Kidney glomerular epithelial cell (primary cell): ENCODE results near the gene NSD2.
"Not testable (repeated sequence)": the region's sequence is repeated elsewhere in the genome, so short reads cannot be mapped to it uniquely, and the experiment has no call there.

Source experiments
- DNase-seq: peaks from one replicate; lab custom pipeline; 2025; lab: John Stamatoyannopoulos, UW

Gene NSD2

DNA sequence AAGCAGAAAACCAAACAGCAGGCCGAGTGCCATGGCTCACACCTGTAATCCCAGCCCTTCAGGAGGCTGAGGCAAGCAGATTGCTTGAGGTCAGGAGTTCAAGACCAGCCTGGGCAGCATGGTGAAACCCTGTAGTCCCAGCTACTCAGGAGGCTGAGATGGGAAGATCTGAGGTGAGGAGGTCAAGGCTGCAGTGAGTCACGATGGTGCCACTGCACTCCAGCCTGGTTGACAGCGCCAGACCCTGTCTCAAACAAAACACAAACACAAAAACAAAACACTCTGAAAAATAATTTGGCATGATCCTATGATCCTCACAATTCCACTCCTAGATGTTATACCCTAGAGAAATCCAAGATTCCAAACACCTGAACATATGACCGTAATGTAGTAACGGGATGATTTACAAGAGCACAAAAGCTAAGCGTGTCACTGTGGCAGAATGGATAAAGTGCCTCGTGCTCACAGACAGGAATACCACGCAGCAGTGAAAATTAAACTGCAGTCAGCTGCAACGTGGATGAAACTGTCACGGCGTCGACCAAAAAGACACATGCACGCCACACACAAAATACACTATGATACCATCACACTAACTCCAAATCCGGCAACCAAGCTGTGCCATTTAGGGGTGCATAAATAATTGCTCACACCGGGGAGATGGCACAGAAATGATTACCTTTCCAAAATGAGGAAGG lies 135.9 kb downstream of the NSD2 start:
- no peak for DNase-seq

- peak; percentile 0 for DNase-seq
Observed at GRCh38 chr4:2007804-2008670, 136.8 kb downstream of the NSD2 start.

DNA sequence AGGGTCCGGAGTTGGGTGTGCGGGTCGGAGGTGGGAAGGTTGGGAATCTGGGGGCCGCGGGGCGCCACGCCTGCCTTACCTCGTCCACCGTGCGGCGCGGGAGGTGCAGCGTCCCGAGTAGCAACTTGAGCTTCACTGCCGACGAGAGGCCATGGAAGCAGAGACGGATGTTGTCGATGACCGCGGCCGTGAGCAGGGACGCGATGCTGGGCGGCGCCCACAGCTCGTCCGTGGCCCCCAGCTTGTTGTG lies 137.4 kb downstream of the NSD2 start:
- no peak for DNase-seq

DNA sequence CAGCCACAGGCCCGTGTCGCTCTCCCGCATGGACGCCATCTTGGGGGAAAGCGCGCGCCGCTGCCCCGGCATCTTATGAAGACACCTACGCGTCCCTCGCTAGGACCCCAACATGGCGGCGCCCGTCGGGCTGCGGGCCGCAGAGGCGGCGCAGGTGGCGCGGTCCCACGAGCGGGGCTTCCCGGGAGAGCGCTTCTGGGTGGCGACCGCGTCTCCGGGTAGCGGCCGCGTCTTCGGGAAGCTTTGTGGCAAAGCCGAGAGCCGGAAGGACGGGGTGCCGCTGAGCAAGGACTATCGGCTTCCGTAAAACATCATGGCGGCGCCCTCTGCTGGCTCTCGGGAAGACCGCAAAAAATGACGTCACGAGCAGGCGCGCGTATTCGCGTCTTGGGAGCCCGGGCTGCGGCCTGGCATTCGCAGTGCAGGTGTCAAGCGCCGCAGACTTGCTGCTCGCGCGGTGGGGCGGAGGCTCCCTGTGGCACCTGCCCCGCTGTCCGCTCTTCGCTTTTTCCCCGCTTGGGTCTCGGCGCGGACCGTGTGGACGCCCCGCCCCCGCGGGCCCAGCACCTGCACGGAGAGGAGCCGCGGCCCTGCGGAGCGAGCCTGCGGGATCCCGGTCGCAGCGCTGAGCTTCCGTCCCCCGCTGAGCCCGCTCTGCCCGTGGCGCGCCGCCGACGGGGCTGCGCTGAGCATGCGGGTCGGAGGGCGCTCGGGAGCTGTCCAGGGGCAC lies 137.9 kb downstream of the NSD2 start, which contains the start of gene NELFA:
TSS of gene NELFA (minus strand) at position 54 of the 730 bp plus-strand sequence. CDS start at position 39, 15 bp downstream.
- peak; percentile 89 for DNase-seq

DNA sequence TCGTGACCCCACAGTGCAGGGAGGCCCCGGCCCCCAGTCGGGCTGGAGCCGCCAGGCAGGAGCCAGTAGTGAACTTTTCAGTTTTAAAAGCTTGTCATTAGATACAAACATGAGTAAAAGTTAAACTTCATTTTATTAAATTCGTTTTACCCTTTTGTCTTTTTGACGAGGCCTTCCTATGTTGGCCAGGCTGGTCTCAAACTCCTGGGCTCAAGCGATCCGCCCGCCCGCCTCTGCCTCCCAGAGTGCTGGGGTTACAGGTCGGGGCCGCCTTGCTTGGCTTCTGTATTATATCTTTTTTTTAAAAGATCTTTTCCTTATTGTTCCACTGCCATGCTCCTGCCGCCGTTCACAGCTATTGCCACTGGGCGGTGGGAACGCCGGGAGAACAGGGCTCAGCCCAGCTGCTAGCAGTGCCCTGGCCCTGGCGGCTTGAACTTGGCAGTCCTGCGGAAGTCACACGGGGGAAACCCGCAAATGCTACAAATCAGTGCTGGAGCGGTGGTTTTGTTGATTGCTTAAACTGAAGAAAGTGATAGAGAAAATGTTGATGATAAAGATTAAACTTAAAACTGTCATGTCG lies 138.5 kb downstream of the NSD2 start:
- DNase-seq: peak; percentile 35

GRCh38 chr4:2011583-2011982 lies 140.4 kb downstream of the NSD2 start:
- DNase-seq: no peak

- DNase-seq: no peak
Observed at GRCh38 chr4:2015008-2015407, 143.8 kb downstream of the NSD2 start.

- not testable (repeated sequence) for DNase-seq
Observed at GRCh38 chr4:2021358-2022018, 150.3 kb downstream of the NSD2 start.

DNA sequence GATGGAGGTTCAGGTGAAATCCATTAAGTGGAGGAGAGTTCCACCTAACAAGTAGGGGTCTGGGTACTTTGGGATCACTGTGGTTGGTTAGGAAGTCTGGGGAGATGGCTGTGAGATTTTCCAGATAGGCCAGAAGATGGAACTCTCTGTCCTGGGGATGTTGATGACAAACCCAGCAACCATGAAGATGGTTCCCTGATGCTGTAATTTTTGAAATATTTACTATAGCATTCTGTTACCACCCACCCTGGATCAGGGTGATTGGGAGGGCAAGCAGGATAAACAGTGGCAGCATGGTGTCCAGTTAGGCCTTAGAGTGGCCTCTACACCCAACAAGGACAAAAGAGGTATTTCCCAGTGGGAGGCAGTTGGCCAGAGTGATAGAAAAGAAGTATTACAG lies 153.5 kb downstream of the NSD2 start:
- no peak for DNase-seq

DNA sequence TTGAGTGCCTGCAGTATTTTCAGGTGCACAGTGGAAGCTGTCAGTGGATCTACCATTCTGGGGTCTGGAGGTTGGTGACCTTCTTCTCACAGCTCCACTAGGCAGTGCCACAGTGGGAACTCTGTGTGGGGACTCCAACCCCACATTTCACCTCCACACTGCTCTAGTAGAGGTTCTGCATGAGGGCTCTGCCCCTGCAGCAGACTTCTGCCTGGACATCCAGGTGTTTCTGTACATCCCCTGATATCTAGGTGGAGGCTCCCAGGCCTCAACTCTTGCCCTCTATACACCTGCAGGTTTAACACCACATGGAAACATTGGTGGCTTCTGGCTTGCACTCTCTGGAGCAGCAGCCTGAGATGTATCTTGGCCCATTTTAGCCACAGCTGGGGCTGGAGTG lies 154.6 kb downstream of the NSD2 start:
- no peak for DNase-seq

DNA sequence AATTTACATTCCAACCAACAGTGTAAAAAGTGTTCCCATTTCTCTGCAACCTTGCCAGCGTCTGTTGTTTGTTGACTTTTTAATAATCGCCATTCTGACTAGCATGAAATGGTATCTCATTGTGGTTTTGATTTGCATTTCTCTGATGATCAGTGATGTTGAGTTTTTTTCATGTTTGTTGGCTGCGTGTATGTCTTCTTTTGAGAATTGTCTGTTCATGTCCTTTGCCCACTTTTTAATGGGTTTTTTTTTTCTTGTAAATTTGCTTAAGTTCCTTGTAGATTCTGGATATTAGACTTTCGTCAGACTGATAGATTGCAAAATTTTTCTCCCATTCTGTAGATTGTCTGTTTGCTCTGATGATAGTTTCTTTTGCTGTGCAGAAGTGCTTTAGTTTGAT lies 155.9 kb downstream of the NSD2 start:
- not testable (repeated sequence) for DNase-seq

DNA sequence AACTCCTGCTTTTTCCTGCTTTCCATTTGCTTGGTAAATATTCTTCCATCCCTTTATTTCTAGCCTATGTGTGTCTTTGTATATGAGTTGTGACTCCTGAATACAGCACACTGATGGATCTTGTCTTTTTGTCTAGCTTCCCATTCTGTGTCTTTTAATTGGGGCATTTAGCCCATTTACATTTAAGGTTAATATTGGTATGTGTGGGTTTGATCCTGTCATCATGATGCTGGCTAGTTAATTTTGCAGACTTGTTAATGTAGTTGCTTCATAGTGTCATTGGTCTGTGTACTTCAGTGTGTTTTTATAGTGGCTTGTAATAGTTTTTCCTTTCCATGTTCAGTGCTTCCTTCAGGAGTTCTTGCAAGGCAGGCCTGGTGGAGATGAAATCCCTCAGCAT lies 160.0 kb downstream of the NSD2 start:
- not testable (repeated sequence) for DNase-seq
